Left cardiac atrium (tissue), 4 donors: ENCODE measurements around the gene ADO. TPM values are rescaled to one million over a fixed set of nuclear protein-coding genes. Genes with fewer than 3 reads are reported as not detected.
A peak's percentile ranks its signal among the peaks of the same experiment; 100 is the strongest.

Experiments
- ATAC-seq, 2 donors: fragments of 200-7000 bp; cut with Tn5 transposase; one replicate each; pipeline ENCODE4 v1.9.1; 2020; ENCODE audit warnings: mild to moderate bottlenecking in 2 of 2, moderate library complexity in 2 of 2
- DNase-seq: peaks from one replicate; pipeline ENCODE4 v3.0.0-alpha.2; 2020
- intact Hi-C, 2 donors: fragments of 100-400 bp; cut with DNase I; formaldehyde crosslinking; loops; one replicate each; pipeline versions ENCODE4 v1.14.1 to v1.15.1; 2022 to 2023
- total RNA-seq, 2 donors: library from RNA; stranded (reverse); fragmentation: NEBNext Ultra II Directional; extraction: Animal tissue kit (Norgen Biotek cat#: 25700); gene quantifications; one replicate each; pipeline ENCODE4 v1.2.1, GENCODE V29; 2021
- donor health status: DM: no; HTN: yes; CAD: no.
- donor health status: DM: no; HTN: yes; CAD: no; lungs with severe emphysema.
- donor health status: DM: yes; HTN: yes; CAD: no.
- donor health status: Dilated cardiomyopathy.

Gene ADO
- total RNA-seq, 2 donors from 2014 or later: 20.9 to 23.6 TPM

GRCh38 chr10:62844280-62845011, 39.9 kb downstream of the ADO start:
- DNase-seq: no peak
- intact Hi-C loops: no loop called here
- ATAC-seq: no peak

- ATAC-seq (no peak), DNase-seq (no peak)
- intact Hi-C loops: no loop called here
Measured at GRCh38 chr10:62847433-62847832, 42.9 kb downstream of the ADO start.

GRCh38 chr10:62850646-62851045, 46.1 kb downstream of the ADO start:
- DNase-seq (no peak), ATAC-seq (no peak)
- intact Hi-C loops: no loop called here

GRCh38 chr10:62851442-62851841, 46.9 kb downstream of the ADO start:
- ATAC-seq: peak in 1 of 2 donors; percentile 23

GRCh38 chr10:62852961-62853702, 48.6 kb downstream of the ADO start:
- DNase-seq: no peak
- no peak for ATAC-seq
- intact Hi-C loops: no loop called here

More at GRCh38 chr10:62851442-62851841, 46.9 kb downstream of the ADO start:
- intact Hi-C loops: no loop called here
- no peak for DNase-seq

- intact Hi-C loops: no loop called here
- ATAC-seq: peak in 1 of 2 donors; percentile 25
- no peak for DNase-seq
Measured at GRCh38 chr10:62853710-62854109, 49.2 kb downstream of the ADO start.

- DNase-seq: no peak
- intact Hi-C loops: no loop called here
- no peak for ATAC-seq
Measured at GRCh38 chr10:62856021-62856420, 51.5 kb downstream of the ADO start.

Other genes with a start within 250 kb of the ADO start
- gene EGR2, start 11.6 kb downstream of the ADO start, total RNA-seq: 1 to 10 TPM; 2.3 to 4.4 TPM